A549 (cell line): ENCODE measurements around the gene RNF166. TPM values are rescaled to one million over a fixed set of nuclear protein-coding genes. Genes with fewer than 3 reads are reported as not detected.

Experiments used
- ATAC-seq, 2 experiments: fragments of 200-7000 bp in 1 of 2; fragments of >200 bp in 1 of 2; cut with Nextera tagmentation in 1 of 2; cut with Tn5 transposase in 1 of 2; 3 replicates each; pipeline versions ENCODE4 v1.8.0 to v1.9.1; 2018 to 2020; ENCODE audit warnings: mild to moderate bottlenecking in 1 of 2, moderate library complexity in 1 of 2
- CTCF ChIA-PET: fragments of 300-600 bp; sonication (Branson Sonifier 250); formaldehyde crosslinking; extraction: SDS; loops from one replicate; lab custom pipeline; 2021; ENCODE audit warnings: antibody characterized with exemption, inconsistent platforms; lab: Yijun Ruan, JAX
- POLR2A ChIA-PET: fragments of 350-600 bp; formaldehyde crosslinking; extraction: SDS; loops from one replicate; lab custom pipeline; 2021; ENCODE audit warnings: antibody characterized with exemption, inconsistent platforms; lab: Yijun Ruan, JAX
- DNase-seq, 2 experiments: peaks; one replicate each; pipeline versions ENCODE4 v3.0.0 to v3.0.0-alpha.2; 2011 to 2016; ENCODE audit warnings: low read depth in 1 of 2, low spot score in 1 of 2
- FAIRE-seq: peaks from 2 replicates; lab custom pipeline; 2011; peaks lifted over from hg19 to GRCh38; lab: Jason Lieb, UNC
- H3K27ac ChIP-seq, 2 experiments: fragments of >200 bp; sonication (Bioruptor Twin); formaldehyde crosslinking; 3 replicates each; pipeline ENCODE4 v1.5.1; 2016 to 2017
- H3K4me1 ChIP-seq: fragments of >200 bp; sonication (Bioruptor Twin); formaldehyde crosslinking; 3 replicates; pipeline ENCODE4 v1.6.1; 2016
- H3K4me2 ChIP-seq: fragments of >200 bp; sonication (Bioruptor Twin); formaldehyde crosslinking; 3 replicates; pipeline ENCODE4 v1.6.1; 2016
- H3K4me3 ChIP-seq: fragments of >200 bp; sonication (Bioruptor Twin); formaldehyde crosslinking; 3 replicates; pipeline ENCODE4 v1.5.1; 2016
- H3K9me3 ChIP-seq: fragments of >200 bp; sonication (Bioruptor Twin); formaldehyde crosslinking; 3 replicates; pipeline ENCODE4 v1.6.1; 2016
- ATOH8 ChIP-seq: fragments of 250-450 bp; sonication (Bioruptor Pico); IDR thresholded peaks from 2 replicates; pipeline ENCODE4 v1.5.0; 2020; ENCODE audit warnings: low read depth, mild to moderate bottlenecking, moderate library complexity
- BHLHE40 ChIP-seq: IDR thresholded peaks from 2 replicates; pipeline ENCODE4 v1.6.1; 2012; ENCODE audit warnings: low read depth, low read length, inconsistent platforms
- CBX2 ChIP-seq: fragments of 200-600 bp; sonication (generic); IDR thresholded peaks from 2 replicates; pipeline ENCODE4 v1.6.1; 2016; ENCODE audit warnings: low read depth, mild to moderate bottlenecking, borderline replicate concordance
- CBX8 ChIP-seq: fragments of 200-600 bp; sonication (generic); IDR thresholded peaks from 2 replicates; pipeline ENCODE4 v1.6.1; 2016
- E2F6 ChIP-seq: IDR thresholded peaks from 2 replicates; pipeline ENCODE4 v1.6.1; 2012; ENCODE audit warnings: low read depth, borderline replicate concordance
- EHMT2 ChIP-seq: fragments of 200-600 bp; sonication (generic); IDR thresholded peaks from 2 replicates; pipeline ENCODE4 v1.6.1; 2016; ENCODE audit warnings: antibody characterized with exemption, low read depth, mild to moderate bottlenecking, moderate library complexity
- FOXS1 ChIP-seq: fragments of 250-450 bp; sonication (Bioruptor Pico); IDR thresholded peaks from 2 replicates; pipeline ENCODE4 v1.5.0; 2020; ENCODE audit warnings: mild to moderate bottlenecking, moderate library complexity
- HDAC2 ChIP-seq: fragments of 200-600 bp; sonication (generic); IDR thresholded peaks from 2 replicates; pipeline ENCODE4 v1.6.1; 2016
- HMGXB4 ChIP-seq: fragments of 250-450 bp; sonication (Bioruptor Pico); IDR thresholded peaks from 2 replicates; pipeline ENCODE4 v1.5.0; 2021; ENCODE audit warnings: mild to moderate bottlenecking, moderate library complexity, borderline replicate concordance
- HOXA7 ChIP-seq: fragments of 250-450 bp; sonication (Bioruptor Pico); IDR thresholded peaks from 2 replicates; pipeline ENCODE4 v1.5.0; 2020; ENCODE audit warnings: mild to moderate bottlenecking, moderate library complexity
- JUN ChIP-seq, 2 experiments: fragments of >200 bp; sonication (Bioruptor Twin); formaldehyde crosslinking; IDR thresholded peaks; 2 replicates in 1 of 2; 3 replicates in 1 of 2; pipeline ENCODE4 v1.6.1; 2016 to 2017
- JUNB ChIP-seq: fragments of >200 bp; sonication (Bioruptor Twin); formaldehyde crosslinking; IDR thresholded peaks from 2 replicates; pipeline ENCODE4 v1.6.1; 2016
- KDM1A ChIP-seq: fragments of 200-600 bp; sonication (generic); IDR thresholded peaks from 2 replicates; pipeline ENCODE4 v1.6.1; 2016; ENCODE audit warnings: low read depth, mild to moderate bottlenecking
- KDM5A ChIP-seq: fragments of 200-600 bp; sonication (generic); IDR thresholded peaks from 2 replicates; pipeline ENCODE4 v1.6.1; 2016; ENCODE audit warnings: antibody characterized with exemption, mild to moderate bottlenecking
- MAZ ChIP-seq: fragments of 150-350 bp; IDR thresholded peaks from 2 replicates; pipeline ENCODE4 v1.6.1; 2014; ENCODE audit warnings: antibody characterized with exemption, low read depth, low read length, borderline replicate concordance
- MYC ChIP-seq: IDR thresholded peaks from 2 replicates; pipeline ENCODE4 v1.6.1; 2012; ENCODE audit warnings: mild to moderate bottlenecking, inconsistent platforms, low read length, improper control_type of control experiment, borderline replicate concordance
- POLR2A ChIP-seq: IDR thresholded peaks from 2 replicates; pipeline ENCODE4 v1.6.1; 2012; ENCODE audit warnings: mild to moderate bottlenecking, low read length
- POLR2AphosphoS2 ChIP-seq: conservative IDR thresholded peaks from 2 replicates; pipeline ENCODE4 v1.6.1; 2012; ENCODE audit warnings: low read length, improper control_type of control experiment, inconsistent platforms
- RNF2 ChIP-seq: fragments of 200-600 bp; sonication (generic); IDR thresholded peaks from 2 replicates; pipeline ENCODE4 v1.6.1; 2016; ENCODE audit warnings: low read depth, mild to moderate bottlenecking, antibody characterized with exemption, moderate library complexity, borderline replicate concordance
- SREBF2 ChIP-seq: fragments of 450-650 bp; IDR thresholded peaks from 2 replicates; pipeline ENCODE4 v1.6.1; 2014; ENCODE audit warnings: mild to moderate bottlenecking, moderate library complexity
- TFCP2L1 ChIP-seq: fragments of 250-450 bp; sonication (Bioruptor Pico); IDR thresholded peaks from 2 replicates; pipeline ENCODE4 v1.5.0; 2021; ENCODE audit warnings: mild to moderate bottlenecking
- TP53 ChIP-seq: fragments of 250-450 bp; sonication (Bioruptor Pico); IDR thresholded peaks from 2 replicates; pipeline ENCODE4 v1.5.0; 2021; ENCODE audit warnings: mild to moderate bottlenecking, moderate library complexity
- WGBS: methylation state at CpG from one replicate; pipeline ENCODE4 v1.1.6; 2017; ENCODE audit errors: missing lambda C conversion rate; 5-methylcytosine and 5-hydroxymethylcytosine counted together
- polyA plus RNA-seq, 4 experiments: library from polyadenylated mRNA; depleted of rRNA in 3 of 4; stranded (reverse); fragments of >200 nt; fragmentation: RNase III in 1 of 4; extraction: RNeasy Plus Mini Kit Qiagen cat#74134 plus additional on column Dnase treatment in 1 of 4; gene quantifications; 2 replicates in 3 of 4; 3 replicates in 1 of 4; pipeline ENCODE4 v1.2.3, GENCODE V29; 2011 to 2017

The RNF166 gene
- polyA plus RNA-seq, 2 of the 4 experiments (the other 2 are of a cell fraction) = 9.4 to 11.6 TPM

GRCh38 chr16:88676502-88677242 lies 29.5 kb downstream of the RNF166 start:
- H3K9me3 ChIP-seq = no peaks in the 10 kb centered on the region
- CTCF ChIA-PET = no interaction called here
- 83% methylated on average over 22 of the region's 22 CpGs for WGBS
- ATAC-seq (no peak), FAIRE-seq (no peak), DNase-seq (no peak)
- H3K27ac ChIP-seq = no peak overlapping the region
- H3K4me2 ChIP-seq = no peak overlapping the region
- TF ChIP-seq CBX2 (no peak), ATOH8 (CRISPR knock-in tag) (no peak), HMGXB4 (CRISPR knock-in tag) (no peak), KDM1A (no peak), JUN (IDR thresholded peaks at IDR 0.05) (no peak), TP53 (no peak), MAZ (no peak), HDAC2 (no peak), CBX8 (no peak), POLR2AphosphoS2 (no peak), MYC (no peak)
- POLR2A ChIA-PET = no interaction called here
- no peak overlapping the region for H3K4me3 ChIP-seq
- no peaks in the 10 kb centered on the region for H3K4me1 ChIP-seq

GRCh38 chr16:88673716-88674379 lies 32.4 kb downstream of the RNF166 start:
- CTCF ChIA-PET = interaction anchor here (0.7 to 1.5 kb wide), 3 partner anchors 13 to 109 kb away, joined by 3 to 4 read pairs (median 4); no protein-coding TSS in a partner anchor
- no peak for ATAC-seq
- H3K27ac ChIP-seq = no peak overlapping the region
- H3K4me3 ChIP-seq = no peak overlapping the region
- 83% methylated on average over 19 of the region's 19 CpGs for WGBS
- H3K4me2 ChIP-seq = no peak overlapping the region
- no peak for TF ChIP-seq BHLHE40
- TF ChIP-seq MAZ = no peak
- TF ChIP-seq MYC = no peak
- no peak for TF ChIP-seq JUNB
- TF ChIP-seq TFCP2L1 (CRISPR knock-in tag) = no peak
- no peak for TF ChIP-seq FOXS1
- TF ChIP-seq RNF2 = no peak
- TF ChIP-seq EHMT2 = no peak
- no peak for TF ChIP-seq KDM5A
- TF ChIP-seq HOXA7 (CRISPR knock-in tag) = no peak
- no peak for TF ChIP-seq POLR2A
- no peak for TF ChIP-seq SREBF2
- no peak for TF ChIP-seq E2F6
- FAIRE-seq = no peak
- POLR2A ChIA-PET = no interaction called here
- no peak for DNase-seq
- H3K4me1 ChIP-seq = no peaks in the 10 kb centered on the region
- no peaks in the 10 kb centered on the region for H3K9me3 ChIP-seq
